ENCODE data around the gene SEMA3E.

The SEMA3E gene

DNA sequence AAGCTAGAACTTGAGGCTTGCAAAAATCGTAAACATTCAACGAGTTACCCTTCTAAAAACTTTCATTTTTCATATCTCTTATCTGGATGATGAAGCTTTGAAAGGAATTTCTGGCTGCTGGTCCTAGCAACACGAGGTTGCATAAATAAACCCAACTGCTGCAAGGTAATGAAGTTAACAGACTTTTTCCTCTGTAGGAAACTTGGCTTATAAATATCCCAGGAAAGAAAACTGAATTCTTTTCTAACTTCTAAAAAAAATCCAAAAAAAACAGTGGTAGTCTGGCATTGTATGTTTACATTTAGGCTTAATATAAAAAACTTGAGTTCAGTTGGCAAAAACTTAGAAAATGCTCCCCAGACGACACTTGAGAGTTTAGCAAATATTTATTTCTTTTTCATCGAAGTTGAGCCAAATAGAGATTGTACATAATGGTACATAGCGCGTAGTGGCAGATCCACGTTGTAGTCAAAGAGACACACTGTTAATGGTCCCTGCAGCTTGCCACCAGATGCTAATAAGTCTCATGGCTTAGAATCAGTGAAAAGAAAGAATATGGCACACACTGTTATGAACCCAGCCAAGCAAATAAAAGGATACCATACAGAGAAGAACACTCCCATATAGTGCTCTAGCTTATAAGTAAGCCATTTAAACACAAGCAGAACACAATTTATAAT is 285.9 kb downstream of the SEMA3E start:
- DNase-seq (ENCODE audit: low spot score) (no peak), FAIRE-seq (peak; percentile 67)

DNA sequence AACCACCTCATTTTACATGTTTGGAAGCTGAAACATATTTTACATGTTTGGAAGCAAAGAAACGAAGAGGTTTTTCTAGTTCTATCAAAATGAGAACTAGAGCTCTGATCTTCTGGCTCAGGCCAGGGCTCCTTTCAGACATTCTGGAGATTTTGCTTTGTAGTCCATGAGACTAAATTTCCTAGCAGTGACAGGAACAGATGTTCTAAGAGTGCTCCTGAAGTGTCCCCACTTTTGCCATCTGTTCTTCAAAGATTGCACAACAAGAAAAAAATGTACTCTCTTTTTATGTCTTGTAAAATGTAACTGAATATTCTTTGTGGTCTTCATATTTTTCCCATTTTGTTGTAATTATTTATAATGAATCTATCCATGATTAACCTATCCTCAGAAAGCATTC is 289.8 kb downstream of the SEMA3E start:
- no peak for FAIRE-seq
- no peak for DNase-seq (ENCODE audit: low spot score)

DNA sequence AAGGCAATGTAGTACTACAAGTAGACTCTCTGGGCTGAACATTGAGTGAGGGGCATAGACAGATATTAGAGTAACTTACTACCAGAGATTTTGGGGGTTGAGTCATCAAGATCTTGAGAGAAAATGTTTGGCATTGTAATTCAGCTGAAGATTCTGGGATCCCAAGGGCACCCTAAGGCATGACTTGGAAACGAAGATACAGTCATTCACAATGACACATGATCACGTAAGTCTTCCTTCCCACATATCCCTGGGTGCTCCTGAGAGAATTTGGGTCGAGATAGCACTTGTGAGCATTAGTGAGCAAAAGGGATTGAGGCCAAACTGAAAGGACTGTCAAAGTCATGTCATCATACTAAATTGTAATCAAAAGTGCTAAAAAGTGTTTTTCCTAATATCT is 293.8 kb downstream of the SEMA3E start:
- FAIRE-seq (no peak), DNase-seq (ENCODE audit: low spot score) (no peak)

DNA sequence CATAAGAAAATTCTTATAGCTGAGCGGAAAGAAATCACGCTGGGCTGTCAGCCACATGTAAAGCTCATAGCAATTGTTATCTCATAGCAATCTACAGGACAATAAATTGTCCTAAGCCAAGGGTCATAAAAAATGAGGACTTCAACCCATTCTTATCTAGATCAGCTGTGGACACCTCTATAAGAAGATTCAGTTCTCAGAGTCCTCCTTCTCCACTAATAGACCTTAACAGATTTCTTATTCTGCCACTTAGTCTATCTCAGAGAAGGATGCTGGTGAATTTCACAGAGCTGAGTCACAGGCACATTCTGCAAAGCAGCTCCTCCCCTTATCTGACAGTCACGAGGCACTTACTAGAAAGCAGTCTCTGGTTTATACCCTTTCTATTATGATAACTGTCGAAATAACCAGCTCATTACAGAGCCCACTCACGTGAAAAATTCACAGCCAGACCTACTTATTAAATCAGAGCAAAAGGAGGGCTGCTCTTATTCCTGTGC is 300.9 kb downstream of the SEMA3E start:
- DNase-seq (ENCODE audit: low spot score) (peak; percentile 81), FAIRE-seq (peak; percentile 42)

DNA sequence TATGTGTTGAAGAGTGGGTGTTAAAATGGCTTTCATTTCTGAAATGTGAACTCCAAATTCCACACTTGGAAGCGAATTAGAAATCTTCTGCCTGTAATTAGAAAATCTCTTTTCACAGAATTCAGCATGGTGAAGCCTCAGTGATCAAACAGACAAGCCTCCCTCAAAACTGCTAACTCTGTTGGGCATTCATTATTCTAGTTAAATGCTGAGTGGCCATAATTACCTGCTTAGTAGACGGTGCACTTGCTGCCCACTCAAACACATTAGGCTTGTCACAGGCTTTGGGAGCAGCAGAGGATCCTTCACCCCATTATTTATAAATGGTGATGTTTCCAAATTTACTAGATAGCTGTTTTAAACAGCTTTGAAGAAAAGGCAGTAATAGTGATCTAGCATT is 309.0 kb downstream of the SEMA3E start:
- FAIRE-seq: peak; percentile 5

DNA sequence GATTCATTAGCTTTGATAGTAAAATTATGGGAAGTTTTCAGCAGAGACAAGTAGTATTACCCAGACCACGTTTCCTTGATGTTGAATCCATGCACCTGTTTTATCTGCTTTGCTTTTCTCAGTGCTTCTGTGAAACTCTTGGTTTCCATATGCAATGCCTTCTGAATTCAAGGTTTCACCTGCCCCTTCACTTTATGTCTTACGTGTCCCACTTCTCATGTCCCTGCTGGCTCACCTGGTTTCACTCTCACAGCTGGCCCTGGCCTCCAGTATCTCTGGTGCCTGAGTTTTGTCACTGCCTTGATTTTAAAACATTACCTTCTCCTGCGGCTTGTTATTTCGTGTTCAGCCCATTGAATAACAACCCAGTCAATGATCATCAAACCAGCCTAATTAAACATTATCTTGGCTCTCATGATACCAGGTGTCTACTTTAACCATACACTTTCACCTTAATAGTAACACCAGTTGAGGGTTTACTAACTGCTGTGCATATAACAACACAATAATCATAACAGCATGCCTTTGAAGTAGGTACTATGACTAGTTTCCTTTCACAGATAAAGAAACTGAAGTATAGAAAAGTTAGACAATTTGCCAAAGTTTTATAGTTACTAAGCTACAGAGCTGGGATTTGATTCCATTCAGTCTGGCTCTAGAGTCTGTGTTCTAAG is 310.5 kb downstream of the SEMA3E start:
- FAIRE-seq (no peak), DNase-seq (ENCODE audit: low spot score) (no peak)

More for the DNA sequence above, 309.0 kb downstream of the SEMA3E start:
- no peak for DNase-seq (ENCODE audit: low spot score)

DNA sequence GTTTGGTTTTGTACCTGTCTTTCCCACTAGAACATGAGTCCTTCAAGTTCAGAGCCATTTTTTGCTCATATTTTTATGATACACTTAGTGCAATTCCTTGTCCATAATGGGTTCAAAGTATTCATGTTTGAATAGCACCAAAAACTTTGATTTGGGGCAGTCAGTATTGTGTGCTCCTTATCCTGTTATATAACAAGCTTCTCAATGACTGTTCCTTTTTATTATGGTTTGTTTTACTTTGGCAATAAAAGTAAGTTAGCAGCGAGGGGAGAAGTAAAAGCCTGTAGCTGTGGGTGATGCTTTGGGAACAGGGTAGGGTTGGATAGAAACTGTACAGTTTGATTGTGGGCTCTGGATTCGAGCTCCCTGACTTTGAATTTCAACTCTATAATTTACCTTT is 311.9 kb downstream of the SEMA3E start:
- FAIRE-seq (no peak), DNase-seq (ENCODE audit: low spot score) (no peak)

DNA sequence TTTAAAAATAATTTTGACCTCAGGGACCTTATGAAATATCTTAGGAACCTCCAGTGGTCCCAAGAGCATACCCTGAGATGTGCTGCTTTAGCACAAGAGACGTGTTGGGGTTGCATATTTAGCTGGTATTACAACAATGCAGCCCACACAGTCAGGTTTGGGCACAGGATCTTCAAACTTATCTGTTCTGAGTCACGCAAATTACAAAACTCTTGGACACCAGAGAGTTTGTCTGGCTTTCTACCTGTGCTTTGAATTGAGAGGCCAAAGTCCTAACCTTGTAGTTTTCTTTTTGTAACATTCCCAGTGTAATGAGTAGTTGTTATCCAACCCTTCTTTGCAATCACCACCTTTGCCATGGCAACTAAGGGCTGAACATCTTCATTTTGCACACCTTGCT is 322.7 kb downstream of the SEMA3E start:
- no peak for FAIRE-seq
- DNase-seq (ENCODE audit: low spot score): no peak

DNA sequence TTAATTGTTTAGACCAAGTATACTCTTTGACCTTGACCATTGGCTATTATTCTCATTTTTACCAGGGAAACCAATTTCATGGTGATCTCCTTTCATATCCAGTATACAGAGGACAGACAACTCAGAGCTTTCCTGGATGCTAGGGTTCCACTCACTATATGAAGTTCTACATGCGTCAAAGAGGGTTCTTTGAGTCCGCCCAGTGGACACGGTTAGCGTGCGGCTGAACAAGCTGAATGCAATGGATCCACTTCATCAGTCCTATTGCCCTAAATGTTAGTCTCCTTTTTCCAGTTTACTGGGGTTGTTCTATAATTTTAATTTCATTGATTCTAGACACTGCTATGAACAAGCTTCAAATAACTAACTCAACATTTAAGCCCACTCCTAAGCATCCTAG is 323.9 kb downstream of the SEMA3E start:
- DNase-seq (ENCODE audit: low spot score) (no peak), FAIRE-seq (peak; percentile 65)

DNA sequence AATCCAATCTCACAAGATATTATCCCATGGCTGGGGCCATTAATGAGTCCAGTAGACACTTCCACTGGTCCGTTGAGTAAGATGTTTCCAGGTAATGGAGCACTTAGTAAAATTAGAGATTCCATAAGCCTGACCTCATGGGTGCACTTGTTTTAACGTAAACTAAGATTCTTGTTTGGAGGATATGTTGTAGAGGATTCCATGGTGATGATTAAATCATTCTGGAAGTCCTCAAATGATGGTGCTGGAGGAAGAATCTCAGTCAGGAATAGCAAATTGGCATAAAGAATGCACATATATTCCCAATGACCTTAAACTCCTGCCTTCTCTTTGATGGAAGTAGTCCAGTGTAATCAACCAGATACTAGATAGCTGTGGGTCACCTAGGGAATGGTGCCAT is 324.3 kb downstream of the SEMA3E start:
- FAIRE-seq: no peak
- DNase-seq (ENCODE audit: low spot score): no peak

DNA sequence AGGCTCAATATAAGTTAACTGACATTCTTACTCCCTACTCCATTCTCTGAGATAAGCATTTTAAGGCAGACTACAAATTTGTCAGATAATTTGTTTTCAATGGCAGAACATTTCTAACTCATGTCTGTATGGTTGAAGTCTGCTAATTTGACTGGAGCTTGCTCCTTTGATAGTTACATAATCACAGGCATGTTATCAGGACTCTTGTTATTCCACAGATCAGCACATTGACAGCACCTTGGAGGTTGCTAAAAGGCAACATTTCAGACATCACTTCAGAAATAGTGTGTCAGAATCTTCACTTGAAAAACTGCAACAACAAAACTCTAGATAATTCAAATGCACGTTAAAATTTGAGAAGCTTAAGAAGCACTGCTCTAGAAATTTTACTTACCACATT is 327.9 kb downstream of the SEMA3E start:
- DNase-seq (ENCODE audit: low spot score): no peak
- FAIRE-seq: no peak

DNA sequence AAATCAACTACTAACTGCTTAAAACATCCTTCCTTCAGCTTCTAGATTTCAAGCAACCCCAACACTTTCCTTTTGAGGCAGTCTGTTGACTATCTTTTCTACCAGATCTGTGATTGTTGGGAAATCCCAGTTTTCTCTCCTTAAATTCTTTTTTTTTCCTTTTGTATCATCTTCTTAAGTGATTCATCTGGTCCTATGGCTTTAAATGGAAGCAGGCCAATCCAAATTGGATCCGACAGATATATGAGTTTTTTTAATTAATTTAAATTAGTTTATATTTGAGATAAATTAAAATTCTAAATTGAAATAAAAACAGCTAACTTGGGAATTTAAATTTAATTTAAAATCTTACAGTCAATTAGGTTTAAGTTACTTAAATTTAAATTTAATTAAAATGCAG is 335.0 kb downstream of the SEMA3E start:
- DNase-seq (ENCODE audit: low spot score): no peak
- no peak for FAIRE-seq
